H9 (cell line): ENCODE data around the gene NSUN7. TPM values are rescaled to one million over a fixed set of nuclear protein-coding genes. Genes with fewer than 3 reads are reported as not detected.
A peak's percentile ranks its signal among the peaks of the same experiment; 100 is the strongest.

Source experiments
- DNase-seq: peaks from one replicate; pipeline ENCODE4 v3.0.0-alpha.2; 2017
- H2AFZ ChIP-seq: one replicate; pipeline ENCODE4 v1.6.1; 2013; ENCODE audit warnings: mild to moderate bottlenecking, low read length, control low read depth, moderate library complexity
- H2AK5ac ChIP-seq: 2 replicates; pipeline ENCODE4 v1.6.1; 2013; ENCODE audit warnings: low read length, control low read depth, mixed read lengths; ENCODE audit not compliant: insufficient read length
- H2BK120ac ChIP-seq: one replicate; pipeline ENCODE4 v1.6.1; 2013; ENCODE audit warnings: low read depth, mild to moderate bottlenecking, low read length, control low read depth, inconsistent platforms; ENCODE audit not compliant: poor library complexity, severe bottlenecking
- H2BK12ac ChIP-seq: 2 replicates; pipeline ENCODE4 v1.6.1; 2013; ENCODE audit warnings: low read length, control low read depth, mixed read lengths, low read depth; ENCODE audit not compliant: insufficient read length
- H2BK15ac ChIP-seq: 2 replicates; pipeline ENCODE4 v1.6.1; 2013; ENCODE audit warnings: low read depth, low read length, control low read depth
- H2BK20ac ChIP-seq: one replicate; pipeline ENCODE4 v1.6.1; 2013; ENCODE audit warnings: low read depth, mild to moderate bottlenecking, low read length, control low read depth, inconsistent platforms; ENCODE audit not compliant: poor library complexity, severe bottlenecking
- H2BK5ac ChIP-seq: 2 replicates; pipeline ENCODE4 v1.6.1; 2013; ENCODE audit warnings: low read length, control low read depth, mixed read lengths; ENCODE audit not compliant: insufficient read length
- H3K14ac ChIP-seq: 2 replicates; pipeline ENCODE4 v1.6.1; 2013; ENCODE audit warnings: low read length, control low read depth; ENCODE audit not compliant: insufficient read depth
- H3K18ac ChIP-seq: 2 replicates; pipeline ENCODE4 v1.6.1; 2013; ENCODE audit warnings: low read depth, mild to moderate bottlenecking, mixed read lengths, low read length, control low read depth; ENCODE audit not compliant: insufficient read length
- H3K23ac ChIP-seq: 2 replicates; pipeline ENCODE4 v1.6.1; 2013; ENCODE audit warnings: low read length, control low read depth, mixed read lengths, low read depth; ENCODE audit not compliant: insufficient read length
- H3K23me2 ChIP-seq: 2 replicates; pipeline ENCODE4 v1.6.1; 2013; ENCODE audit warnings: low read depth, mild to moderate bottlenecking, mixed read lengths, low read length, control low read depth; ENCODE audit not compliant: insufficient read length, poor library complexity, severe bottlenecking
- H3K27ac ChIP-seq: 2 replicates; pipeline ENCODE4 v1.5.1; 2013; ENCODE audit warnings: low read length, control low read depth, mixed read lengths, low read depth; ENCODE audit not compliant: insufficient read length
- H3K27me3 ChIP-seq: 2 replicates; pipeline ENCODE4 v1.6.1; 2013; ENCODE audit warnings: low read length, control low read depth, inconsistent platforms; ENCODE audit not compliant: insufficient read depth
- H3K4ac ChIP-seq: 2 replicates; pipeline ENCODE4 v1.6.1; 2013; ENCODE audit warnings: low read depth, mild to moderate bottlenecking, control low read depth, inconsistent platforms, low read length, moderate library complexity
- H3K4me1 ChIP-seq: 2 replicates; pipeline ENCODE4 v1.6.1; 2013; ENCODE audit warnings: low read length, control low read depth, inconsistent platforms; ENCODE audit not compliant: insufficient read depth
- H3K4me2 ChIP-seq: 2 replicates; pipeline ENCODE4 v1.6.1; 2013; ENCODE audit warnings: low read length, control low read depth, mixed read lengths; ENCODE audit not compliant: insufficient read length, insufficient read depth
- H3K56ac ChIP-seq: 2 replicates; pipeline ENCODE4 v1.6.1; 2013; ENCODE audit warnings: low read depth, mild to moderate bottlenecking, mixed read lengths, low read length, control low read depth; ENCODE audit not compliant: insufficient read length
- H3K79me1 ChIP-seq: 2 replicates; pipeline ENCODE4 v1.6.1; 2013; ENCODE audit warnings: low read depth, mild to moderate bottlenecking, moderate library complexity, low read length, control low read depth, inconsistent platforms; ENCODE audit not compliant: insufficient read depth, poor library complexity, severe bottlenecking
- H3K79me2 ChIP-seq: 2 replicates; pipeline ENCODE4 v1.6.1; 2013; ENCODE audit warnings: low read length, control low read depth, inconsistent platforms; ENCODE audit not compliant: insufficient read depth
- H3K9ac ChIP-seq: 2 replicates; pipeline ENCODE4 v1.6.1; 2013; ENCODE audit warnings: low read length, control low read depth, mixed read lengths; ENCODE audit not compliant: insufficient read length; ENCODE audit errors: extremely low read depth
- H3K9me3 ChIP-seq: one replicate; pipeline ENCODE4 v1.6.1; 2013; ENCODE audit warnings: low read depth, low read length, inconsistent platforms; ENCODE audit not compliant: control insufficient read depth
- H3T11ph ChIP-seq: one replicate; pipeline ENCODE4 v1.6.1; 2013; ENCODE audit warnings: mild to moderate bottlenecking, low read length, control low read depth, inconsistent platforms
- H4K20me1 ChIP-seq: one replicate; pipeline ENCODE4 v1.6.1; 2013; ENCODE audit not compliant: control insufficient read depth, insufficient read length, insufficient read depth
- H4K5ac ChIP-seq: 2 replicates; pipeline ENCODE4 v1.6.1; 2013; ENCODE audit warnings: low read depth, mild to moderate bottlenecking, mixed read lengths, low read length, control low read depth; ENCODE audit not compliant: insufficient read length
- H4K8ac ChIP-seq: replicated peaks from 2 replicates; pipeline ENCODE4 v1.6.1; 2013; ENCODE audit warnings: low read length, control low read depth, mixed read lengths, low read depth; ENCODE audit not compliant: insufficient read length
- H4K91ac ChIP-seq: 2 replicates; pipeline ENCODE4 v1.6.1; 2013; ENCODE audit warnings: low read depth, mild to moderate bottlenecking, moderate library complexity, mixed read lengths, low read length, control low read depth; ENCODE audit not compliant: insufficient read length
- H3K27ac Mint-ChIP-seq, 3 experiments: 2 replicates in 2 of 3; 3 replicates in 1 of 3; pipeline ENCODE4 v1.8.0; 2020 to 2021; ENCODE audit warnings: mixed read lengths in 3 of 3, mild to moderate bottlenecking in 1 of 3, moderate library complexity in 1 of 3
- H3K27me3 Mint-ChIP-seq: 2 replicates; pipeline ENCODE4 v1.8.0; 2021; ENCODE audit warnings: low read depth, mild to moderate bottlenecking, moderate library complexity, mixed read lengths
- H3K36me3 Mint-ChIP-seq, 3 experiments: 2 replicates in 2 of 3; 3 replicates in 1 of 3; pipeline ENCODE4 v1.8.0; 2020 to 2021; ENCODE audit warnings: low read depth in 3 of 3, mixed read lengths in 3 of 3; ENCODE audit not compliant: insufficient read depth in 1 of 3
- H3K4me1 Mint-ChIP-seq, 2 experiments: 2 replicates each; pipeline ENCODE4 v1.8.0; 2020; ENCODE audit warnings: mixed read lengths in 2 of 2
- H3K4me3 Mint-ChIP-seq, 2 experiments: 2 replicates in 1 of 2; 3 replicates in 1 of 2; pipeline ENCODE4 v1.8.0; 2020 to 2021; ENCODE audit warnings: mild to moderate bottlenecking in 2 of 2, mixed read lengths in 2 of 2, moderate library complexity in 1 of 2
- H3K9me3 Mint-ChIP-seq, 2 experiments: 2 replicates in 1 of 2; 3 replicates in 1 of 2; pipeline ENCODE4 v1.8.0; 2020; ENCODE audit warnings: mild to moderate bottlenecking in 2 of 2, mixed read lengths in 2 of 2, moderate library complexity in 1 of 2
- WGBS: extraction: QIAGEN DNeasy Blood & Tissue Kit; methylation state at CpG from one replicate; pipeline ENCODE4 v1.1.7; 2013; ENCODE audit warnings: missing lambda C conversion rate, low lambda C conversion rate, mixed read lengths; ENCODE audit not compliant: insufficient read length; ENCODE audit errors: extremely low coverage; 5-methylcytosine and 5-hydroxymethylcytosine counted together
- total RNA-seq: library from RNA; stranded (reverse); gene quantifications from 2 replicates; pipeline ENCODE4 v1.2.1, GENCODE V29; 2021
- TF ChIP-seq, protein P1 (sequence below): fragments of 200-600 bp; sonication (generic); conservative IDR thresholded peaks from 3 replicates; pipeline ENCODE4 v1.8.0; 2021; ENCODE audit warnings: antibody characterized with exemption, mild to moderate bottlenecking

NSUN7 gene
- total RNA-seq, 1 experiment from 2014 or later = 15.9 TPM

DNA sequence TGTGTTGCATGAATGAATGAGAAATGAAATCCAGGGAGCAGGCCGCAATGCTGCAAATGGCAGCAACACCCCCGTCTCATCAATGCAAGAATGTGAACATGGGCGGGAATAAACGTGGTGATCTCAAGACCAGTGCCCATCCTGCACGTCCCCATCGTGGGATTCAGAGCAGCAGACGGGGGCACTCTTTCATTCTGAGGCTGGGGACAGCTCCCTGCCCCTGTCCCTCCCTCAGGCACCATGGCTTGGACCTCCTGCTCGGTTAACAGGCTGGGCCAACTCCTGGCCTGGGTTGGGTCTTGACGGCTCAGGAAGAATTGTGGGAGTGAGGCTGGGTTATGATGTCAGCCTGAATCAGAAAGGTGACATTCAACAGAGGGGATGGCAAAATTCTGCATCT is 78.9 kb downstream of the NSUN7 start:
- Histone ChIP-seq H2AK5ac (no peak overlapping the region), H3K23ac (no peak overlapping the region), H3K9me3 (no peaks in the 10 kb centered on the region), H4K8ac (no peak overlapping the region), H3K14ac (no peak overlapping the region), H4K91ac (no peak overlapping the region), H3K4me1 (no peaks in the 10 kb centered on the region), H2BK120ac (no peak overlapping the region), H2BK12ac (no peak overlapping the region), H3K27ac (no peak overlapping the region), H3K79me1 (no peaks in the 10 kb centered on the region), H3K27me3 (no peaks in the 10 kb centered on the region), H3K4ac (no peak overlapping the region), H2AFZ (no peak overlapping the region), H3K18ac (no peak overlapping the region), H3K23me2 (no peaks in the 10 kb centered on the region), H3T11ph (no peak overlapping the region), H3K79me2 (no peaks in the 10 kb centered on the region; the same call in 1 of the 2 replicates), H4K5ac (no peak overlapping the region), H4K20me1 (no peaks in the 10 kb centered on the region), H2BK5ac (no peak overlapping the region), H2BK20ac (no peak overlapping the region), H3K4me2 (no peak overlapping the region), H3K56ac (no peak overlapping the region), H3K9ac (no peak overlapping the region), H2BK15ac (no peak overlapping the region)
- Mint-ChIP-seq H3K4me3 (no peak overlapping the region), H3K27me3 (no peaks in the 10 kb centered on the region), H3K36me3 (peaks cover 22 to 64% (median 59%) of the 10 kb centered on the region in 3 experiments; a peak in 6 of 7 replicates), H3K4me1 (no peaks in the 10 kb centered on the region), H3K27ac (peak overlapping the region in 1 of 3 experiments; percentile 29; a peak in 1 of 7 replicates), H3K9me3 (no peaks in the 10 kb centered on the region)
- TF ChIP-seq, protein P1, sequence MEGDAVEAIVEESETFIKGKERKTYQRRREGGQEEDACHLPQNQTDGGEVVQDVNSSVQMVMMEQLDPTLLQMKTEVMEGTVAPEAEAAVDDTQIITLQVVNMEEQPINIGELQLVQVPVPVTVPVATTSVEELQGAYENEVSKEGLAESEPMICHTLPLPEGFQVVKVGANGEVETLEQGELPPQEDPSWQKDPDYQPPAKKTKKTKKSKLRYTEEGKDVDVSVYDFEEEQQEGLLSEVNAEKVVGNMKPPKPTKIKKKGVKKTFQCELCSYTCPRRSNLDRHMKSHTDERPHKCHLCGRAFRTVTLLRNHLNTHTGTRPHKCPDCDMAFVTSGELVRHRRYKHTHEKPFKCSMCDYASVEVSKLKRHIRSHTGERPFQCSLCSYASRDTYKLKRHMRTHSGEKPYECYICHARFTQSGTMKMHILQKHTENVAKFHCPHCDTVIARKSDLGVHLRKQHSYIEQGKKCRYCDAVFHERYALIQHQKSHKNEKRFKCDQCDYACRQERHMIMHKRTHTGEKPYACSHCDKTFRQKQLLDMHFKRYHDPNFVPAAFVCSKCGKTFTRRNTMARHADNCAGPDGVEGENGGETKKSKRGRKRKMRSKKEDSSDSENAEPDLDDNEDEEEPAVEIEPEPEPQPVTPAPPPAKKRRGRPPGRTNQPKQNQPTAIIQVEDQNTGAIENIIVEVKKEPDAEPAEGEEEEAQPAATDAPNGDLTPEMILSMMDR = no peak
- WGBS = no CpG with 5 or more reads among the region's 9 CpGs
- DNase-seq = no peak
